ENCODE data around the gene CYLD.

CYLD gene

DNA sequence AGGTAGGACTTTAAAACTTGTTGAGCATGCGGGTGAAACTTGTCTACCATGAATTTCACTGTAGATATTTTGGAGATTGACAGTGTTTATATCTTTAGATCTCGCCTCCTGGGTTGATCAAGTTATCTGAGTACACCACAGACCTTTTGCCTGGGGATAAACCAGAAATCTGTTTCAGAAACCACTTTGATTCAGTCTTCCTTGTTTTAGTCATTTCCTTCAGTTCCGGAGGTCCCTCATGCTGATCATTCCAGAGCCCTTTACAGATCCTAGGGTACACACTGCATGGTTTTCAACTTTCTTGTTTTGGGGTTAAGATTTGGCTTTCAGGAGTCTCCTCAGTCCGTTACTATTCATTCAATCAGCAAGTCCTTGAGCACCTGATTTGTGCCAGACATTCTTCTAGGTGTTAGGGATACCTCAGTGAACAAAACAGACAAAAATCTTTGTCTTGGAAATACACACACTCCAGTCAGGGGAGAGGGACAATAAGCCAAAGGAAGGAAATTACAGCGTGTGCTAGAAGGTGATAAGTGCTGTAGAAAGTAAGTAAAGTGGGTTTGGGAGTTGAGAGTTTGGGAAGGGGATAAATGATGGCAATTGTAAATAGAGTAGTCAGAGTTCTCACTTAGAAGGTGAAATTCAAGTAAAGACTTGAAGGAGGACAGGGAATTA, 36.3 kb upstream of the CYLD start:
- H3K4me3 ChIP-seq (ENCODE audit: low read depth, low read length) = no peak overlapping the region
- no peak for DNase-seq (ENCODE audit: low read depth)
- TF ChIP-seq, protein P1, sequence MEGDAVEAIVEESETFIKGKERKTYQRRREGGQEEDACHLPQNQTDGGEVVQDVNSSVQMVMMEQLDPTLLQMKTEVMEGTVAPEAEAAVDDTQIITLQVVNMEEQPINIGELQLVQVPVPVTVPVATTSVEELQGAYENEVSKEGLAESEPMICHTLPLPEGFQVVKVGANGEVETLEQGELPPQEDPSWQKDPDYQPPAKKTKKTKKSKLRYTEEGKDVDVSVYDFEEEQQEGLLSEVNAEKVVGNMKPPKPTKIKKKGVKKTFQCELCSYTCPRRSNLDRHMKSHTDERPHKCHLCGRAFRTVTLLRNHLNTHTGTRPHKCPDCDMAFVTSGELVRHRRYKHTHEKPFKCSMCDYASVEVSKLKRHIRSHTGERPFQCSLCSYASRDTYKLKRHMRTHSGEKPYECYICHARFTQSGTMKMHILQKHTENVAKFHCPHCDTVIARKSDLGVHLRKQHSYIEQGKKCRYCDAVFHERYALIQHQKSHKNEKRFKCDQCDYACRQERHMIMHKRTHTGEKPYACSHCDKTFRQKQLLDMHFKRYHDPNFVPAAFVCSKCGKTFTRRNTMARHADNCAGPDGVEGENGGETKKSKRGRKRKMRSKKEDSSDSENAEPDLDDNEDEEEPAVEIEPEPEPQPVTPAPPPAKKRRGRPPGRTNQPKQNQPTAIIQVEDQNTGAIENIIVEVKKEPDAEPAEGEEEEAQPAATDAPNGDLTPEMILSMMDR (IDR thresholded peaks at IDR 0.05; ENCODE audit: control insufficient read depth, extremely low read depth, insufficient read depth) = no peak

DNA sequence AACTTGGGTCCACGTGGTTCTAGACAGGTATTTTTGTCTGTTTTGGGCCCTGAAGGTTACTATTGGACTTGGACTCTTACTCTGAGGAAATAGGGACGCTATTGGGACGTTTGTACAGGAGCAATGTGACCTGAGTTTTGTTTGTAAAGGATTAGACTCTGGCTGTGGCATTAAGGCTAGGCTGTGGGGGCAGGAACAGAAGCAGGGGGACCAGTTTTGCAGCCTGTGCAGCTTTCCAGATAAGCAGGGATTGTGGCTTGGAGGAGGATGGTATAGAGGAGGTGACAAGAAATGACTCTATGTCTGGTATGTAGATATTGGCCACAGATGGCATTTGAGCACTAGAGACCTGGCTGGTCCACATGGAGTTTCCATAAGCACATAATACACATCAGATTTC, 35.6 kb upstream of the CYLD start:
- DNase-seq (ENCODE audit: low read depth) = peak; percentile 15

DNA sequence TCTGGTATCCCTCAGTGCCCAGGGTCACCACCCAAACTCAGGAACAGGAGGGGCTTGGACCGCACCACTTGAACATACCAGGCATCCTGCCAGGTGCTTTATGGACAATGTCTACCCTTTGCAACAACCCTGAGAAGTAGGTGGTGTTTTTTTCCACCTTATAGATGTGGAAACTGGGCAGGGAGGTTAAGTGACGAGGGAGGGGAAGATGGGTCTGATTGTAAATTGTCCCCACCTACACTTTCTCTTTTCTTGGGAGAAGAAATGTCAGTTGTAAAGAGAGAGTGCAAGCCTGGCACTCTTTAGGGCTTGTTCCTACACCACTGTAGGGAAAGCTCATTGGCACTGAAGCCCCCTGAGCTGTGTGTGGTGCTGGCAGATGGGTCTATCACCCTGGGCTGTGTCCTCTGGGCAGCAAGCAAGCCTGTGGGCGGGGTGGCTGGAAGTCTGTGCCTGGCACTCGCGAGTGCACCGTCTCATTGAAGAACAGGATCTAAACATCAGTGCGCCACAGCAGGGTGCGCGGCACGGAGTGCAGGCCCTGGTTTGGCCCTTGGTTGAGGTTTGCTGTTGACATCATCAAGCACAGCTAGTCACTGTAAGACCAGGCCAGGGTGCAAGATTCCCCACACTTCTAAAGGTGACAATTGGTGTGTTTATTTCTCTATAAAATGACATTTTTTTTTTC, 33.4 kb upstream of the CYLD start:
- no peak for DNase-seq (ENCODE audit: low read depth)
- TF ChIP-seq, protein P1 (IDR thresholded peaks at IDR 0.05; ENCODE audit: control insufficient read depth, extremely low read depth, insufficient read depth) = no peak

More for the DNA sequence above, 35.6 kb upstream of the CYLD start:
- no peak overlapping the region for H3K4me3 ChIP-seq (ENCODE audit: low read depth, low read length)
- TF ChIP-seq, protein P1 (IDR thresholded peaks at IDR 0.05; ENCODE audit: control insufficient read depth, extremely low read depth, insufficient read depth) = no peak

DNA sequence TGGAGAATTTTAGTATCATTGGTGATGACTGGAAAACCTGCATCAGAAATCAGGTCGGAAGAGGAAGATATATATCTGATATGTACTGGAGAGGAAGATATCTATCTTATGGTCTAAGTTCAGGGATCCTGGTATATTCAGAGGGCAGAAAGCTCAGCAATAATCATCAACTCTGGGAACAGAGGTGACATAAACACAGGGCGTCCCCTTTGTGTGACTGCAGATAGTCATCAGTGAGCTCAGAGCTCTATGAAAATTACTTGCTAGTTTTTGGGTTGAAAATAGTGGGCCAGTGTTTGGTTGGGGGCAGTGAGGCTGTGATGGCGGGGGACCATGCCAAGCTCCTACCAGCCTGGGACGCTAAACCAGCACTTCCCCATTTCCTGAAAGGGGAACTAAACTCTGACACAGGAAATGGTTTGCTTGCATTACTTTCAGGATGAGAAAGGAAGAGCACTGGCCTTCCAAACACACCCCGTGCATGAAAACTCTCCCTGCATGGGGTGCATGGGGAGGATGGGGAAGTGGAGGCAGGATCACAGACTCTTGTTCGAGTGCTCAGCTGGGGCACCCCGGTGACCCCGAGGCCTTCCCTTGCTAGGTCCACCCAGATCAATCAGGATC, 32.7 kb upstream of the CYLD start:
- TF ChIP-seq, protein P1 (IDR thresholded peaks at IDR 0.05; ENCODE audit: control insufficient read depth, extremely low read depth, insufficient read depth) = no peak
- DNase-seq (ENCODE audit: low read depth) = no peak
- no peak overlapping the region for H3K4me3 ChIP-seq (ENCODE audit: low read depth, low read length)

More for the DNA sequence above, 33.4 kb upstream of the CYLD start:
- H3K4me3 ChIP-seq (ENCODE audit: low read depth, low read length) = no peak overlapping the region

DNA sequence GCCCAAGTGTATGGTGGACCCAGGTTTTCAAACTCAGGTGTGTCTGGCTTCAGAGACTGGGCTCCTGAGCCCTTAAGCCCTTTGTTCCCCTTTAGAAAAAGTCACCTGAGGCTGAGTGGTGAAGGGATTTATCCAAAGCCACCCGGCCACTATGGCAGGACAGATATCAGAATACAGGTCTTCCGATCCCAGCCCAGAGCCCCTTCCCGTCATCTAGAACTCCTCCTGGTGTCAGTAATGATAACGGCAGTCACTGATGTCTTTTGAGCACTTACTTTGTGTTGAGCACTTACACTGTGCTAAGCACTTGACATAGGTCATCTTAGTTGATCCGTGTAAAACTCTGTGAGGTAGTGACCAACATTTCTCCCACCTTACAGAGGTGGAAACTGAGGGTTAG, 31.9 kb upstream of the CYLD start:
- DNase-seq (ENCODE audit: low read depth) = no peak
- TF ChIP-seq, protein P1 (IDR thresholded peaks at IDR 0.05; ENCODE audit: control insufficient read depth, extremely low read depth, insufficient read depth) = no peak
- H3K4me3 ChIP-seq (ENCODE audit: low read depth, low read length) = no peak overlapping the region

DNA sequence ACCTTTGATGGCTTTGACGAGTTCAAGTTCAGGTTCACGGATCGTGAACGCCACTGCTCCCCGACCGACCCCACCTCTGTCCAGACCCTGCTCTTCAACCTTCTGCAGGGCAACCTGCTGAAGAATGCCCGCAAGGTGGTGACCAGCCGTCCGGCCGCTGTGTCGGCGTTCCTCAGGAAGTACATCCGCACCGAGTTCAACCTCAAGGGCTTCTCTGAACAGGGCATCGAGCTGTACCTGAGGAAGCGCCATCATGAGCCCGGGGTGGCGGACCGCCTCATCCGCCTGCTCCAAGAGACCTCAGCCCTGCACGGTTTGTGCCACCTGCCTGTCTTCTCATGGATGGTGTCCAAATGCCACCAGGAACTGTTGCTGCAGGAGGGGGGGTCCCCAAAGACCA, 30.8 kb upstream of the CYLD start:
- H3K4me3 ChIP-seq (ENCODE audit: low read depth, low read length) = no peak overlapping the region
- DNase-seq (ENCODE audit: low read depth) = no peak
- TF ChIP-seq, protein P1 (IDR thresholded peaks at IDR 0.05; ENCODE audit: control insufficient read depth, extremely low read depth, insufficient read depth) = no peak

Data from LNCaP clone FGC (cell line).